OCI-LY1 (cell line): ENCODE measurements around the gene ANK3.

Experiments used
- H2AFZ ChIP-seq: fragments of 200-600 bp; sonication (generic), shearing (Covaris generic); 2 replicates; pipeline ENCODE4 v1.6.0; 2014; ENCODE audit warnings: antibody characterized with exemption, mild to moderate bottlenecking, low read length
- H3F3A ChIP-seq: fragments of 200-600 bp; sonication (generic), shearing (Covaris generic); 2 replicates; pipeline ENCODE4 v1.6.0; 2014; ENCODE audit warnings: mild to moderate bottlenecking, antibody characterized with exemption, low read length, moderate library complexity; ENCODE audit not compliant: insufficient read depth
- H3K27ac ChIP-seq: fragments of 200-600 bp; sonication (generic); 2 replicates; pipeline ENCODE4 v1.5.1; 2014; ENCODE audit warnings: low read length, mixed run types, mild to moderate bottlenecking, low read depth; ENCODE audit not compliant: poor library complexity, severe bottlenecking
- H3K27me3 ChIP-seq: fragments of 200-600 bp; sonication (generic); 2 replicates; pipeline ENCODE4 v1.6.0; 2014; ENCODE audit warnings: antibody characterized with exemption, mild to moderate bottlenecking, low read length, moderate library complexity; ENCODE audit not compliant: insufficient read depth
- H3K36me3 ChIP-seq: fragments of 200-600 bp; sonication (generic); 2 replicates; pipeline ENCODE4 v1.6.1; 2014; ENCODE audit warnings: mild to moderate bottlenecking, antibody characterized with exemption, low read length, moderate library complexity, mixed read lengths; ENCODE audit not compliant: insufficient read depth
- H3K4me1 ChIP-seq: fragments of 200-600 bp; sonication (generic); 2 replicates; pipeline ENCODE4 v1.5.1; 2014; ENCODE audit warnings: mild to moderate bottlenecking, low read length, moderate library complexity; ENCODE audit not compliant: insufficient read depth, severe bottlenecking
- H3K4me2 ChIP-seq: fragments of 200-600 bp; sonication (generic), shearing (Covaris generic); 2 replicates; pipeline ENCODE4 v1.6.1; 2014; ENCODE audit warnings: low read length
- H3K4me3 ChIP-seq: fragments of 200-600 bp; sonication (generic); 2 replicates; pipeline ENCODE4 v1.5.1; 2014; ENCODE audit warnings: low read length, low read depth, mild to moderate bottlenecking, mixed read lengths; ENCODE audit not compliant: poor library complexity, severe bottlenecking
- H3K79me2 ChIP-seq: fragments of 200-600 bp; shearing (Covaris generic); 2 replicates; pipeline ENCODE4 v1.6.1; 2016; ENCODE audit warnings: mixed run types, low read length, mixed read lengths; ENCODE audit not compliant: insufficient read depth
- H3K9ac ChIP-seq: fragments of 200-600 bp; sonication (generic), shearing (Covaris generic); 2 replicates; pipeline ENCODE4 v1.6.1; 2014; ENCODE audit warnings: mild to moderate bottlenecking, low read length, mixed read lengths
- H3K9me2 ChIP-seq: fragments of 200-600 bp; sonication (generic), shearing (Covaris generic); 2 replicates; pipeline ENCODE4 v1.6.1; 2014; ENCODE audit warnings: low read depth, mild to moderate bottlenecking, low read length, mixed read lengths
- H3K9me3 ChIP-seq: fragments of 200-600 bp; shearing (Covaris generic); 2 replicates; pipeline ENCODE4 v1.6.1; 2014; ENCODE audit warnings: low read length, mixed read lengths
- H4K20me1 ChIP-seq: fragments of 200-600 bp; sonication (generic), shearing (Covaris generic); 2 replicates; pipeline ENCODE4 v1.6.0; 2016; ENCODE audit warnings: mild to moderate bottlenecking, low read length; ENCODE audit not compliant: insufficient read depth
- EZH2 ChIP-seq: fragments of 200-600 bp; sonication (generic), shearing (Covaris generic); IDR thresholded peaks from 2 replicates; pipeline ENCODE4 v1.8.0; 2017; ENCODE audit warnings: borderline replicate concordance, mixed run types, mild to moderate bottlenecking, antibody characterized with exemption, low read length, moderate library complexity, mixed read lengths
- TF ChIP-seq, protein P1 (sequence below): fragments of 200-600 bp; sonication (generic), shearing (Covaris generic); IDR thresholded peaks from 2 replicates; pipeline ENCODE4 v1.5.1; 2017; ENCODE audit warnings: mild to moderate bottlenecking, antibody characterized with exemption, low read length, moderate library complexity, mixed read lengths

The ANK3 gene

DNA sequence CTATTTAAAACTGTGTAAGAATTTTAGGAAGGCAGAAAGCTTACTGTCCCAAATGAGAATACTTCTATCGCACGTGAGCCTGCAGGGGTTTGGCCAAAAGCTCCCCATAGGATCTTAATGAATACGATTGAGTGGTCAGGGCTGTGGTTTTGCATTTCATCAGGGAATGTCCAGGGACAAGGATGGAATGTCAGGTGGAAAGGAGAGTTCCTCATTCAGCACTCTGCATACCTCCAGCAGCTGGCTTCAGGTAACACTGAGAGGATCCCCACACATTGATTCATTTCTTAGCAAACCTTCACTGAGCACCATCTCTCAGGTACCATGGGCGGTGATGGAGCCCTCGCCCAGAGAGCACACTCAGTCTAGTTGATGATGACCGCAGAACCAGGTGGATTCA is 27.2 kb downstream of the ANK3 start:
- H3K4me3 ChIP-seq: no peak overlapping the region
- no peaks in the 10 kb centered on the region for H3K36me3 ChIP-seq
- no peaks in the 10 kb centered on the region for H3F3A ChIP-seq
- H3K4me1 ChIP-seq: peaks cover 98% of the 10 kb centered on the region
- H3K9ac ChIP-seq: no peak overlapping the region
- H3K4me2 ChIP-seq: no peak overlapping the region
- H4K20me1 ChIP-seq: no peaks in the 10 kb centered on the region
- H3K79me2 ChIP-seq: peaks cover 32% of the 10 kb centered on the region
- H3K27me3 ChIP-seq: no peaks in the 10 kb centered on the region
- no peak overlapping the region for H2AFZ ChIP-seq
- TF ChIP-seq, protein P1, sequence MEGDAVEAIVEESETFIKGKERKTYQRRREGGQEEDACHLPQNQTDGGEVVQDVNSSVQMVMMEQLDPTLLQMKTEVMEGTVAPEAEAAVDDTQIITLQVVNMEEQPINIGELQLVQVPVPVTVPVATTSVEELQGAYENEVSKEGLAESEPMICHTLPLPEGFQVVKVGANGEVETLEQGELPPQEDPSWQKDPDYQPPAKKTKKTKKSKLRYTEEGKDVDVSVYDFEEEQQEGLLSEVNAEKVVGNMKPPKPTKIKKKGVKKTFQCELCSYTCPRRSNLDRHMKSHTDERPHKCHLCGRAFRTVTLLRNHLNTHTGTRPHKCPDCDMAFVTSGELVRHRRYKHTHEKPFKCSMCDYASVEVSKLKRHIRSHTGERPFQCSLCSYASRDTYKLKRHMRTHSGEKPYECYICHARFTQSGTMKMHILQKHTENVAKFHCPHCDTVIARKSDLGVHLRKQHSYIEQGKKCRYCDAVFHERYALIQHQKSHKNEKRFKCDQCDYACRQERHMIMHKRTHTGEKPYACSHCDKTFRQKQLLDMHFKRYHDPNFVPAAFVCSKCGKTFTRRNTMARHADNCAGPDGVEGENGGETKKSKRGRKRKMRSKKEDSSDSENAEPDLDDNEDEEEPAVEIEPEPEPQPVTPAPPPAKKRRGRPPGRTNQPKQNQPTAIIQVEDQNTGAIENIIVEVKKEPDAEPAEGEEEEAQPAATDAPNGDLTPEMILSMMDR: no peak
- TF ChIP-seq EZH2: no peak
- no peaks in the 10 kb centered on the region for H3K9me2 ChIP-seq
- H3K27ac ChIP-seq: peak overlapping the region; percentile 75
- H3K9me3 ChIP-seq: no peaks in the 10 kb centered on the region

- no peak for TF ChIP-seq EZH2
- TF ChIP-seq, protein P1: no peak
- Histone ChIP-seq H3K36me3 (no peaks in the 10 kb centered on the region), H3K79me2 (peaks cover 6% of the 10 kb centered on the region; the same call in 1 of the 2 replicates), H3F3A (no peaks in the 10 kb centered on the region), H3K27ac (peak overlapping the region; percentile 75), H2AFZ (no peak overlapping the region), H3K4me2 (no peak overlapping the region; the same call in 1 of the 2 replicates), H4K20me1 (no peaks in the 10 kb centered on the region), H3K9ac (no peak overlapping the region; the same call in 1 of the 2 replicates), H3K9me3 (no peaks in the 10 kb centered on the region), H3K4me1 (peaks cover 90% of the 10 kb centered on the region), H3K9me2 (no peaks in the 10 kb centered on the region), H3K4me3 (no peak overlapping the region), H3K27me3 (no peaks in the 10 kb centered on the region)
Measured at GRCh38 chr10:60359066-60359465, 30.6 kb downstream of the ANK3 start.

- peaks cover 6% of the 10 kb centered on the region; the same call in 1 of the 2 replicates for H3K79me2 ChIP-seq
- TF ChIP-seq EZH2: no peak
- TF ChIP-seq, protein P1: no peak
- H3F3A ChIP-seq: no peaks in the 10 kb centered on the region
- peak overlapping the region; percentile 75 for H3K27ac ChIP-seq
- no peaks in the 10 kb centered on the region for H3K27me3 ChIP-seq
- no peaks in the 10 kb centered on the region for H4K20me1 ChIP-seq
- no peaks in the 10 kb centered on the region for H3K9me3 ChIP-seq
- no peak overlapping the region for H3K9ac ChIP-seq
- H2AFZ ChIP-seq: no peak overlapping the region
- H3K9me2 ChIP-seq: no peaks in the 10 kb centered on the region
- no peak overlapping the region; the same call in 1 of the 2 replicates for H3K4me2 ChIP-seq
- no peak overlapping the region for H3K4me3 ChIP-seq
- no peaks in the 10 kb centered on the region for H3K36me3 ChIP-seq
- H3K4me1 ChIP-seq: peaks cover 90% of the 10 kb centered on the region
Measured at GRCh38 chr10:60358282-60358681, 31.4 kb downstream of the ANK3 start.
